ENCODE measurements around the gene GRPEL1. TPM values are rescaled to one million over a fixed set of nuclear protein-coding genes. Genes with fewer than 3 reads are reported as not detected.

The GRPEL1 gene
- total RNA-seq, 1 experiment from 2014 or later: 78.2 TPM

DNA sequence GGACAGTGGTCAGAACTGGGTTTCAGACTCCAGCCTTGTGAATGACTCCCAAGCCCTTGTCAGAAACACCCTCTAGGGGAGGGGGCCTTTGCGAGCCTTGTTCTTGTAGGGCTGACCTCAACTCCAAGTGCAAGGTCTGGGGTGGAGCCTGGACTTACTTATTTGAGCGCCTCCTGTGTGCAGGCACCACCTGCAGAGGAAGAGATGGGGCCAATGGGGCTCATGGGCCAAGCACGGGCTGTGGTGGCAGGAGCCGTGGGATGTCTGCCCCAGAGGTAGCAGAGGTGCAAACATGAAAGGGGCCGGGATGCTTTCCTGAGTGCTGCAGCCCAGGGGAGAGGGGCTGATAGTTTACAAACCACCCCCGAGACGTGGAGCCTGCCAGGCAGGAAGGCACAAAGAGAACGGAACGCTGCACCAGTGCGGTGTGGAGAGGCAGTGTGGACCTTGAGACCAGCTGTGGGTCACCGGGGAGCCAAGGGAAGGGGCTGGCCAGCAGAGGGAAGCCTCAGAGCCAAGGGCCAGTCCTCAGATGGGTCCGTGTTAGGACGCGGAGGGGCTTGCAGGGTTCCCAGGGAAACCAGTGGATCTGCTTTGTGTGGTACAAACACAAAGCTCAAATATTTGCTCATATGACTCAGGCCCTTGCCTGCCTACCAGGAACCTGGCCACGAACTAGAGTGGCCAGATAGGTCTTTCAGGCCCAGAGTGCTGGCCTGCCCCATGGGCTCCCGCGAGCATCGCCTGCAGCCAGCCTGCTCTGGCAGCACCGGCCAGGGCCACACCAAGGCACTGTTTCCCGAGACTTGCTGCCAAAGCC lies 33.4 kb downstream of the GRPEL1 start:
- Histone ChIP-seq H3K27ac (ENCODE audit: low read depth, low read length, poor library complexity, severe bottlenecking) (no peak overlapping the region), H3K9me3 (ENCODE audit: low read depth, low read length, poor library complexity, severe bottlenecking) (no peaks in the 10 kb centered on the region), H3K4me1 (ENCODE audit: insufficient read depth, low read length, poor library complexity, severe bottlenecking) (no peaks in the 10 kb centered on the region), H3K27me3 (replicated peaks; ENCODE audit: insufficient read depth, low read depth, low read length, poor library complexity) (no peaks in the 10 kb centered on the region), H3K4me3 (ENCODE audit: low read depth, low read length, poor library complexity, severe bottlenecking) (no peak overlapping the region), H3K36me3 (ENCODE audit: insufficient read depth, low read length, poor library complexity, severe bottlenecking) (peaks cover 17% of the 10 kb centered on the region)
- TF ChIP-seq EZH2 (IDR thresholded peaks at IDR 0.05; ENCODE audit: borderline replicate concordance, low read depth, low read length, poor library complexity, severe bottlenecking) (no peak), CTCF (conservative IDR thresholded peaks at IDR 0.05; ENCODE audit: low read depth, low read length) (no peak)
- intact Hi-C loops (cut with micrococcal nuclease; ENCODE audit: unreplicated experiment): no loop called here
- DNase-seq (ENCODE audit: low spot score): no peak
- CTCF ChIA-PET: interaction anchor here (0.7 kb wide), 1 partner anchor 142 kb away, joined by 4 read pairs; no protein-coding TSS in a partner anchor
- POLR2A ChIA-PET (ENCODE audit: low non-redundant PET): no interaction called here
- no TSS peak for BruUV-seq (replicated peaks)

DNA sequence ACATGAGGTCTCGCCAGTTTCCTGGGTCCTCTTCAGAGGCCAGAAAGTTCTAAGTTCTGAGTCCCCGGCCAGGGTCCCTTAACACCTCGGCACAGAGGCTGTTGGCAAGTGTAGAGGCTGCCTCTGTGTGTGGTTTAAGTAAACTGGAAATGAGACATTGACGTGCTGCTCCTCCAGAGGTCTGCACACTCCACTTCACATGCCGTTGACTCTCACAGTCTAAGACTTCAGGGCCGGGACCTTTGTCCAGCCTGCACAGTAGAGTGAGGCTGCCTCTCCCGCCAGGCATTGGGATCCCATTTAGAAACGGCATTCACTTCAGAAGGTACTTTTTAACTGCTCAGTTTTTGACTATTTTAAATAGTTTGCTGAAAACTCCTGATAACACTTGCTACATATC lies 35.3 kb downstream of the GRPEL1 start:
- CTCF ChIA-PET: no interaction called here
- H3K27ac ChIP-seq (ENCODE audit: low read depth, low read length, poor library complexity, severe bottlenecking): no peak overlapping the region
- H3K4me3 ChIP-seq (ENCODE audit: low read depth, low read length, poor library complexity, severe bottlenecking): no peak overlapping the region
- POLR2A ChIA-PET (ENCODE audit: low non-redundant PET): no interaction called here
- no peak for DNase-seq (ENCODE audit: low spot score)
- H3K36me3 ChIP-seq (ENCODE audit: insufficient read depth, low read length, poor library complexity, severe bottlenecking): peaks cover 17% of the 10 kb centered on the region
- BruUV-seq (replicated peaks): no TSS peak
- intact Hi-C loops (cut with micrococcal nuclease; ENCODE audit: unreplicated experiment): no loop called here
- no peaks in the 10 kb centered on the region for H3K4me1 ChIP-seq (ENCODE audit: insufficient read depth, low read length, poor library complexity, severe bottlenecking)
- no peak for TF ChIP-seq CTCF (conservative IDR thresholded peaks at IDR 0.05; ENCODE audit: low read depth, low read length)
- no peak for TF ChIP-seq EZH2 (IDR thresholded peaks at IDR 0.05; ENCODE audit: borderline replicate concordance, low read depth, low read length, poor library complexity, severe bottlenecking)
- no peaks in the 10 kb centered on the region for H3K9me3 ChIP-seq (ENCODE audit: low read depth, low read length, poor library complexity, severe bottlenecking)
- no peaks in the 10 kb centered on the region for H3K27me3 ChIP-seq (replicated peaks; ENCODE audit: insufficient read depth, low read depth, low read length, poor library complexity)

DNA sequence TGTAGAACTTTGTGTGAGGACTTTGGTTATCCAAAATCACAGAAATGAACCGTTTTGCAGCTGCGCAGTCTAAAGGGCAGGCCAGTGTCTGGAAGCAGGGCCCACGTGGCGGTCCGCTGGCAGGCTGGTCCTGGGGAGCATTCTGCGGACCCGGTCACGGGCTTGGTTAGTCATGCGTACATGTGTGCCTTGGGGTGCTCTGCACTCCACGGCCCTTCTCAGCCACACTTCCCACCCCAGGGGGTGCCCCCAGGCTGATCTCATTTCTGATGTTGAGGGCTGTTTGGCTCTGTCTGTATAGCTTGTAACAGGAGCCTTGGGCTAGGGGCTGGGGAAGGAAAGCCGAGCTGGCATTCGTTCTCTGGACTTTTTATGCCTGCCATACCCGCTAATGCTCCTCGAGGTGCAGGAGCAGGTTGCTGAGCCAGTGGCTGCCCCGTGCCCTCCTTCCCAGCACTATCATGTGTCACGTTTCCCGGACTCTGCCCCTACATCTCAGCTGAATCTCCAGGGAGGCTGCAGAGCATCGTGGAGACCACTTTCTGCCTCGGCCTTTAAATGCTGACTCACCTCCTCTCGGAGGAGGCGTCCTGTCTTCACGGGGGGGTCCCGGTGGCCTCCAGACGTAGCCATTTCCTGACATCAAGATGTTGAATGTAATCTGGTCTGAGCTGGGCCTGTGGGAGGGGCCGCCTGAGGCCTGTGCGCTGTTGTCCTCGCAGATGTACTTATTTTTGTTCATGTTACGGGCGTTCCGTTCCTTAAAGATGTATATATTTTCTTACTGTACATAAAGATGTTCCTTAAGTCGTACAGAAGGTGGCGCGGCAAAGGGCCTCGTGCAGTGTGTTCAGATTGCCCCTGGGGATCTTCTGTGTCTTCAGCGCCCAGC lies 36.1 kb downstream of the GRPEL1 start:
- intact Hi-C loops (cut with micrococcal nuclease; ENCODE audit: unreplicated experiment): no loop called here
- TF ChIP-seq CTCF (conservative IDR thresholded peaks at IDR 0.05; ENCODE audit: low read depth, low read length): no peak
- TF ChIP-seq EZH2 (IDR thresholded peaks at IDR 0.05; ENCODE audit: borderline replicate concordance, low read depth, low read length, poor library complexity, severe bottlenecking): no peak
- POLR2A ChIA-PET (ENCODE audit: low non-redundant PET): no interaction called here

More for the DNA sequence above, 36.1 kb downstream of the GRPEL1 start:
- Histone ChIP-seq H3K36me3 (ENCODE audit: insufficient read depth, low read length, poor library complexity, severe bottlenecking) (peaks cover 20% of the 10 kb centered on the region), H3K9me3 (ENCODE audit: low read depth, low read length, poor library complexity, severe bottlenecking) (no peaks in the 10 kb centered on the region), H3K4me3 (ENCODE audit: low read depth, low read length, poor library complexity, severe bottlenecking) (no peak overlapping the region), H3K4me1 (ENCODE audit: insufficient read depth, low read length, poor library complexity, severe bottlenecking) (no peaks in the 10 kb centered on the region), H3K27ac (ENCODE audit: low read depth, low read length, poor library complexity, severe bottlenecking) (no peak overlapping the region), H3K27me3 (replicated peaks; ENCODE audit: insufficient read depth, low read depth, low read length, poor library complexity) (no peaks in the 10 kb centered on the region)
- DNase-seq (ENCODE audit: low spot score): no peak
- CTCF ChIA-PET: no interaction called here
- no TSS peak for BruUV-seq (replicated peaks)
